HepG2 (cell line): ENCODE measurements around the gene RNF4. TPM values are rescaled to one million over a fixed set of nuclear protein-coding genes. Genes with fewer than 3 reads are reported as not detected.

Experiments used
- ATAC-seq: fragments of 200-7000 bp; cut with Tn5 transposase; 3 replicates; pipeline ENCODE4 v1.9.1; 2020; ENCODE audit warnings: mild to moderate bottlenecking, moderate library complexity
- BruUV-seq: library from RNA; stranded (reverse); fragments of 400-500 nt; replicated peaks from 2 replicates; lab custom pipeline; 2021; lab: Mats Ljungman, UMichigan
- CTCF ChIA-PET: fragments of 300-600 bp; formaldehyde crosslinking; extraction: SDS; loops from one replicate; lab custom pipeline; 2021; ENCODE audit warnings: low total read pairs, inconsistent platforms, low intra/inter-chr PET ratio; lab: Yijun Ruan, JAX
- POLR2A ChIA-PET: fragments of 350-600 bp; sonication (Branson Sonifier 250); formaldehyde crosslinking; loops from one replicate; lab custom pipeline; 2020; ENCODE audit warnings: antibody characterized with exemption, inconsistent platforms; lab: Yijun Ruan, JAX
- DNase-seq: peaks from one replicate; pipeline ENCODE4 v3.0.0-alpha.2; 2015; ENCODE audit warnings: low spot score
- FAIRE-seq: peaks from 3 replicates; lab custom pipeline; 2011; peaks lifted over from hg19 to GRCh38; lab: Jason Lieb, UNC
- H2AFZ ChIP-seq: one replicate; pipeline ENCODE4 v1.6.1; 2011; ENCODE audit warnings: low read length, inconsistent platforms
- H3K27ac ChIP-seq: fragments of 300-600 bp; 3 replicates; pipeline ENCODE4 v1.8.0; 2011; ENCODE audit warnings: mixed run types, mild to moderate bottlenecking, mixed read lengths, low read length, inconsistent platforms; ENCODE audit not compliant: insufficient read depth; ENCODE audit errors: extremely low read length
- H3K27me3 ChIP-seq, 2 experiments: fragments of 200-600 bp in 1 of 2; 2 replicates in 1 of 2; 3 replicates in 1 of 2; pipeline versions ENCODE4 v1.6.0 to v1.8.0; 2011; ENCODE audit warnings: low read length in 2 of 2, mild to moderate bottlenecking in 2 of 2, moderate library complexity in 2 of 2, inconsistent platforms in 1 of 2; ENCODE audit not compliant: insufficient read depth in 2 of 2, control insufficient read depth in 1 of 2
- H3K36me3 ChIP-seq, 2 experiments: fragments of 200-600 bp in 1 of 2; replicated peaks in 1 of 2; 2 replicates in 1 of 2; 3 replicates in 1 of 2; pipeline versions ENCODE4 v1.5.1 to v1.8.0; 2011; ENCODE audit warnings: low read length in 2 of 2, inconsistent platforms in 1 of 2; ENCODE audit not compliant: insufficient read depth in 2 of 2, control insufficient read depth in 1 of 2
- H3K4me1 ChIP-seq: 2 replicates; pipeline ENCODE4 v1.5.1; 2012; ENCODE audit warnings: low read length, inconsistent platforms; ENCODE audit not compliant: insufficient read depth
- H3K4me2 ChIP-seq: 2 replicates; pipeline ENCODE4 v1.6.0; 2011; ENCODE audit warnings: low read depth, low read length, inconsistent platforms
- H3K4me3 ChIP-seq, 3 experiments: fragments of 200-600 bp in 1 of 3; sonication (generic), shearing (Covaris generic) in 1 of 3; replicated peaks in 1 of 3; 2 replicates each; pipeline ENCODE4 v1.5.1; 2011 to 2016; ENCODE audit warnings: low read length in 3 of 3, inconsistent platforms in 2 of 3, low read depth in 2 of 3, mild to moderate bottlenecking in 2 of 3, control low read depth in 1 of 3, mixed read lengths in 1 of 3; ENCODE audit not compliant: insufficient read depth in 1 of 3
- H3K79me2 ChIP-seq: one replicate; pipeline ENCODE4 v1.6.1; 2011; ENCODE audit warnings: low read length, inconsistent platforms; ENCODE audit not compliant: insufficient read depth
- H3K9ac ChIP-seq: 2 replicates; pipeline ENCODE4 v1.6.0; 2011; ENCODE audit warnings: mild to moderate bottlenecking, low read depth, low read length, inconsistent platforms; ENCODE audit not compliant: insufficient read depth
- H3K9me3 ChIP-seq: 2 replicates; pipeline ENCODE4 v1.5.1; 2012; ENCODE audit warnings: mild to moderate bottlenecking, low read length
- H4K20me1 ChIP-seq: 2 replicates; pipeline ENCODE4 v1.6.0; 2011; ENCODE audit warnings: inconsistent platforms, mild to moderate bottlenecking, low read length, moderate library complexity; ENCODE audit not compliant: insufficient read depth
- ESRRA ChIP-seq: sonication (generic); formaldehyde crosslinking; IDR thresholded peaks from 2 replicates; pipeline ENCODE4 v1.5.1; 2020; ENCODE audit warnings: mild to moderate bottlenecking, low read depth, missing genetic modification reagents
- GFI1 ChIP-seq: sonication (generic); formaldehyde crosslinking; IDR thresholded peaks from 2 replicates; pipeline ENCODE4 v1.5.0; 2020; ENCODE audit warnings: missing genetic modification reagents, mild to moderate bottlenecking, borderline replicate concordance
- HDAC6 ChIP-seq: fragments of 200-600 bp; sonication (generic); IDR thresholded peaks from 2 replicates; pipeline ENCODE4 v1.7.0; 2017; ENCODE audit warnings: mild to moderate bottlenecking, antibody characterized with exemption, low read length, low read depth
- MAX ChIP-seq: IDR thresholded peaks from 2 replicates; pipeline ENCODE4 v1.6.1; 2012; ENCODE audit warnings: inconsistent platforms
- MIER2 ChIP-seq: IDR thresholded peaks from 2 replicates; pipeline ENCODE4 v1.6.1; 2016; ENCODE audit warnings: missing biosample characterization, missing genetic modification reagents
- RFXAP ChIP-seq: sonication (generic); formaldehyde crosslinking; IDR thresholded peaks from 2 replicates; pipeline ENCODE4 v1.4.0; 2020; ENCODE audit warnings: missing genetic modification reagents, borderline replicate concordance
- ZBTB1 ChIP-seq: sonication (generic); formaldehyde crosslinking; IDR thresholded peaks from 2 replicates; pipeline ENCODE4 v1.4.0; 2020; ENCODE audit warnings: missing genetic modification reagents, borderline replicate concordance
- ZBTB44 ChIP-seq: sonication (generic); formaldehyde crosslinking; IDR thresholded peaks from 2 replicates; pipeline ENCODE4 v1.4.0; 2020; ENCODE audit warnings: missing genetic modification reagents
- ZNF18 ChIP-seq: sonication (generic); formaldehyde crosslinking; IDR thresholded peaks from 2 replicates; pipeline ENCODE4 v1.8.0; 2022; ENCODE audit warnings: mild to moderate bottlenecking, missing genetic modification reagents; ENCODE audit not compliant: insufficient replicate concordance
- ZNF33A ChIP-seq: sonication (generic); formaldehyde crosslinking; IDR thresholded peaks from 2 replicates; pipeline ENCODE4 v1.5.1; 2020; ENCODE audit warnings: missing genetic modification reagents, mild to moderate bottlenecking, moderate library complexity, borderline replicate concordance
- ZNF34 ChIP-seq: sonication (generic); formaldehyde crosslinking; IDR thresholded peaks from 2 replicates; pipeline ENCODE4 v1.4.0; 2020; ENCODE audit warnings: mild to moderate bottlenecking, missing genetic modification reagents, borderline replicate concordance
- ZNF468 ChIP-seq: sonication (generic); formaldehyde crosslinking; IDR thresholded peaks from 2 replicates; pipeline ENCODE4 v1.8.0; 2022; ENCODE audit warnings: mild to moderate bottlenecking, moderate library complexity, missing genetic modification reagents
- ZNF563 ChIP-seq: sonication (generic); formaldehyde crosslinking; IDR thresholded peaks from 2 replicates; pipeline ENCODE4 v1.8.0; 2022; ENCODE audit warnings: mild to moderate bottlenecking, moderate library complexity, missing genetic modification reagents
- ZNF572 ChIP-seq: sonication (generic); formaldehyde crosslinking; IDR thresholded peaks from 2 replicates; pipeline ENCODE4 v1.5.1; 2020; ENCODE audit warnings: mild to moderate bottlenecking, missing genetic modification reagents
- ZSCAN25 ChIP-seq: sonication (generic); formaldehyde crosslinking; IDR thresholded peaks from 2 replicates; pipeline ENCODE4 v1.8.0; 2022; ENCODE audit warnings: mild to moderate bottlenecking, missing genetic modification reagents
- WGBS: methylation state at CpG from one replicate; pipeline ENCODE4 v1.1.6; 2017; ENCODE audit warnings: low lambda C conversion rate; 5-methylcytosine and 5-hydroxymethylcytosine counted together
- in situ Hi-C: cut with HindIII; loops from 2 replicates; pipeline ENCODE4 v1.10.0; 2017; ENCODE audit warnings: low pct_unique_long_range_greater_than_20kb; ENCODE audit not compliant: extremely low pct_ligation_motif_present
- intact Hi-C: fragments of 100-400 bp; cut with micrococcal nuclease; formaldehyde crosslinking; loops from one replicate; pipeline ENCODE4 v1.10.0; 2022; ENCODE audit not compliant: unreplicated experiment
- polyA plus RNA-seq, 8 experiments: library from polyadenylated mRNA; depleted of rRNA in 3 of 8; stranded (reverse) in 7 of 8; unstranded in 1 of 8; fragments of >200 nt; fragmentation: Illumina TruSeq in 4 of 8; extraction: Trizol in 4 of 8; gene quantifications; 2 replicates each; pipeline versions ENCODE4 v1.2.1 to v1.2.3, GENCODE V29; 2011 to 2016; ENCODE audit warnings: low read depth in 4 of 8, missing spikeins in 1 of 8, mixed read lengths in 1 of 8; ENCODE audit not compliant: insufficient read depth in 1 of 8
- total RNA-seq, 5 experiments: library from RNA; depleted of rRNA; stranded (reverse); fragments of >200 nt; fragmentation: Illumina TruSeq; extraction: Trizol; gene quantifications; 2 replicates each; pipeline ENCODE4 v1.2.3, GENCODE V29; 2016; ENCODE audit warnings: low read depth in 1 of 5

RNF4 gene
- total and polyA plus RNA-seq, 2 of the 13 experiments (the other 11 are each of a cell fraction or from before 2014, with no cell fraction given): 38.1 to 45.1 TPM

GRCh38 chr4:2421928-2422327, 47.0 kb upstream of the RNF4 start (continued):
- no peak for TF ChIP-seq ZNF18 (CRISPR knock-in tag)
- TF ChIP-seq, all 625 proteins: peak for 0

GRCh38 chr4:2423066-2423465, 45.8 kb upstream of the RNF4 start:
- no peaks in the 10 kb centered on the region for H3K79me2 ChIP-seq
- H3K36me3 ChIP-seq: no peaks in the 10 kb centered on the region
- no peak for ATAC-seq
- no peaks in the 10 kb centered on the region for H3K9me3 ChIP-seq
- H3K27me3 ChIP-seq: peaks cover 10 to 86% of the 10 kb centered on the region in 2 experiments; a peak in 4 of 5 replicates
- ChIA-PET POLR2A (no interaction called here), CTCF (no interaction called here)
- TF ChIP-seq HDAC6: no peak
- TF ChIP-seq MAX: no peak
- H4K20me1 ChIP-seq: peaks cover 3% of the 10 kb centered on the region; the same call in 1 of the 2 replicates
- in situ Hi-C loops (no loop called here), intact Hi-C loops (no loop called here)
- H2AFZ ChIP-seq: no peak overlapping the region
- no CpG with 5 or more reads among the region's 4 CpGs for WGBS
- peaks cover 22% of the 10 kb centered on the region for H3K4me1 ChIP-seq
- H3K4me3 ChIP-seq: no peak overlapping the region
- no peak for FAIRE-seq
- H3K4me2 ChIP-seq: no peak overlapping the region
- H3K9ac ChIP-seq: no peak overlapping the region
- DNase-seq: no peak
- H3K27ac ChIP-seq: no peak overlapping the region
- no TSS peak for BruUV-seq

GRCh38 chr4:2423695-2424094, 45.2 kb upstream of the RNF4 start:
- FAIRE-seq: no peak
- TF ChIP-seq ZNF468 (CRISPR knock-in tag) (no peak), GFI1 (CRISPR knock-in tag) (no peak), ESRRA (CRISPR knock-in tag) (no peak), ZBTB1 (no peak), ZBTB44 (CRISPR knock-in tag) (no peak), ZNF34 (CRISPR knock-in tag) (no peak), ZNF572 (CRISPR knock-in tag) (no peak), MIER2 (CRISPR knock-in tag) (no peak), ZNF563 (CRISPR knock-in tag) (no peak), ZNF33A (CRISPR knock-in tag) (no peak), ZSCAN25 (CRISPR knock-in tag) (no peak), RFXAP (no peak)

More at GRCh38 chr4:2423695-2424094, 45.2 kb upstream of the RNF4 start:
- peaks cover 10 to 90% of the 10 kb centered on the region in 2 experiments; a peak in 4 of 5 replicates for H3K27me3 ChIP-seq
- BruUV-seq: no TSS peak
- peaks cover 22% of the 10 kb centered on the region for H3K4me1 ChIP-seq
- H2AFZ ChIP-seq: no peak overlapping the region
- ATAC-seq: no peak
- H3K27ac ChIP-seq: no peak overlapping the region
- H3K36me3 ChIP-seq: no peaks in the 10 kb centered on the region
- no peak overlapping the region for H3K9ac ChIP-seq
- no peaks in the 10 kb centered on the region for H3K9me3 ChIP-seq
- H3K4me2 ChIP-seq: no peak overlapping the region
- POLR2A ChIA-PET: no interaction called here
- 78% methylated on average over 6 of the region's 10 CpGs for WGBS
- in situ Hi-C loops: no loop called here
- CTCF ChIA-PET: no interaction called here
- DNase-seq: no peak
- no peak overlapping the region for H3K4me3 ChIP-seq
- intact Hi-C loops: no loop called here
- H4K20me1 ChIP-seq: peaks cover 3% of the 10 kb centered on the region; the same call in 1 of the 2 replicates
- no peaks in the 10 kb centered on the region for H3K79me2 ChIP-seq
